SW 1271 (cell line): ENCODE measurements around the gene TMCC1.
A peak's percentile ranks its signal among the peaks of the same experiment; 100 is the strongest.
"Not testable (repeated sequence)": the region's sequence is repeated elsewhere in the genome, so short reads cannot be mapped to it uniquely, and the experiment has no call there.

Experiments
- DNase-seq, 2 experiments: peaks; one replicate each; lab custom pipeline; 2025; lab: John Stamatoyannopoulos, UW

The TMCC1 gene

GRCh38 chr3:129893581-129894070, at the start of gene TMCC1:
TSS of gene TMCC1 (minus strand) at chr3:129893711.
- peak; percentile 19 to 78 for DNase-seq

DNA sequence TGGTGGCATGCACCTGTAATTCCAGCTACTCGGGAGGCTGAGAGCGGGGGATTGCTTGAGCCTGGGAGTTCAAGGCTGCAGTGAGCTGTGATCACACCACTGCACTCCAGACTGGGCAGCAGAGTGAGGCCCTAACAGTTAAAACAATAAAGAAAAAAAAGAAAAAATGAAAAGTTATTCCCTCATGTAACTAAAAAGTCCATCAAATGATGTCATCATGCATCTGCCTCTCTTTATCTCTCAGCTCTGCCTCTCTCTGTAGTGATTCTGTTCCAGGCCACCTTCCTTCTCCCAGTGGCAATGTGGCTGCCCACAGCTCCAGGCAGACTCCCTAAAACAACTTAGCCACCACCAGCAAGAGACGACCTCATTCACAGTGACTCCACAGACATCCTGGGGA, 49.5 kb upstream of the TMCC1 start:
- DNase-seq, result no peak

DNA sequence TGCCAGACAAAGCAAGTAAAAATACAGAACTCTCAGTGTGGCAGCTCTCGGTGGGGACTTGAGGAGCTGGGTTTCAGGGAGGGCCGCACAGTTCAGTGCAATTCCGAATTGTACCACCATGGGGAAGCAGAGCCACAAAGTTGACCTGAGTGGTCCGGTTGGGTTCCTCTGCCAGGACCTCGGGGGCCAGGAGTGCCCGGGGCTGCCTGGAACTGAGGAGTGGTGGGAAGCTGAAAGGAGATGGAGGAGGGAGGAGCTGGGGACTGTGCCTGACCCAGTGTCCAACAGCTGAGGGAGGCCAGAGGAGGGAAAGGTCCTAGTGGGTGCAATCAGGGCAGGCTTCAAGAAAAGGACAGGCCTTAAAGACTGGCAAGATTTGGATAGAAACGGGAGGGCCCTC, 48.8 kb upstream of the TMCC1 start:
- peak in 1 of 2 experiments; percentile 51 for DNase-seq

- DNase-seq, result no peak
Measured at GRCh38 chr3:129940086-129940485, 46.6 kb upstream of the TMCC1 start.

GRCh38 chr3:129938140-129938930, 44.8 kb upstream of the TMCC1 start:
- no peak for DNase-seq

DNA sequence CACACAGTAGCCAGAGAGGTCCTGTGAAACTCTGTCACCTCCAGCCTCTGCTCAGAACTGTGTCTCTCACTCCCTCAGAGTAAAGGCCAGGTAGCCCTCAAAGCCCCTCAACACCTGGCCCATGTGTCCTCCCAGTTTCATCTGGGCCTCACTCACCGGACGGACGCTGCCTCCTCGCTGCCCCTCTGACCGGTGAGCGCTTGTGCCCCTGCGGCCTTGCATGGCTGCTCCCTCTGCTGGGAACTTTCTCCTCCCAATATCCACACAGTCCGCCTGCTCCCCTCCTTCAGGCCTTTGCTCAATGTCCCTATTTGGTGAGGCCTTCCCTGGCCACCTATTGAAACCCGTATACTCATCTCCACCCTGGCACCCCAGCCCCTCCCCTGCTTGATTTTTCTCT, 44.2 kb upstream of the TMCC1 start:
- no peak for DNase-seq

GRCh38 chr3:129936757-129937156, 43.2 kb upstream of the TMCC1 start:
- peak; percentile 22 to 64 for DNase-seq

DNA sequence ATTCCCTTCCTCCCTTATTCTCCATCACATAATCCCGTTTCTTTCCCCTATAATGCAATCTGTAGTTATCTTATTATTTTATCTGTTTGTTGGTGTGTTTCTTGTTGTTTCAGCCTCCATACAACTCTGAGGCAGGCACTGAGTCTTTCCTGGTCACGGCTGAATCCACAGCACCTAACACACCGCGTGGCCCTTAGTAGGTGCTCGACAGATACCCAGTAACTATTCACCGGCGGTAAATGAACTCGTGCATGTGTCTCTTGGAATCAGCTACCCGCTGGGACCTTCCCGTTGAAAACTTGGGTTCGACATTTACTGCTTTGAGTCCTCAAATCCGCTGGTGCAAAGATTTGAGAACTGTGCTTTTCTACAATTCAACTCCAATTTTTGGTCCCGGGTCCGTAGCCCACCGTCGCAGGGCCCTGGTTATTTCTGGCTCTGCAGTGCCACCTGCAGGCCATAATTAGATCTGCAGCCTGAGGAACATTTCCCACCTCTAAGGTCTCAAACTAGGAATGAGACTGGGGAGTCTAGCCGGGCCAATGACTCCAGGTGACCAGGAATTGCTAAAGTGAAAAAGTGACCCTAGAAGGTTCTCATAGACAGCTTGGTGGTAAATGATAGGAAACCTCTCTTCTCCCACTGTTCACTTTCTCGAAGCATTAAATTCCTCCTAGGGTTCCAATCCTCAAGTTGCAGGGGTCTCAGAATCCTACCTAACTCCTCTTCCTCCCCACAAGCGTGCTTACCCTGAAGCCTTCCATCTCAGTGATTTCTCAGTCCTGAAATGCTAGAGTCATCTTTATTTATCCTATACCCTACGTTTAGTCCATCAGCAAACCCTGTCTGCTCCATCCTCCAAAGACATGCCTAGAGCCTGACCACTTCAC, 41.0 kb upstream of the TMCC1 start:
- peak in 1 of 2 experiments; percentile 21 for DNase-seq

DNA sequence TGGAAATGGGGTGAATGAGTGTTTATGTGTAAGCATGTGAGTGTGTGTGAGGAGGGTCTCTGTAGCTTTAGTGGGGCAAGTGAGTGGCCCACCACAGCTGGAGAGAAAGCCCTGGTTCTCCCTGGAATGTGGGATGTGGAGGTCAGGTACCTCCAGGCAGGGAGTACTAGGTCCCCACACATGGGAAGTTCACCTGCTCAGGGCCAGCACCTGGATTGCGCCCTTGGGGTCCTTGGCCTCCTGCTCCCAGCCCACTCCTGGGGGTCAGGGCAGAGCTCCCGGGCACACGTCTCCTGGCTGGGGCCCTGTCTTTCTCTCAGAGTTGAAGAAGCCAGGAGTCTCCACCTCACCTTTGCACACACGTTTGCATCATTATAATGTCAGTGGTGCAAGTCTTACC, 40.0 kb upstream of the TMCC1 start:
- no peak for DNase-seq

DNA sequence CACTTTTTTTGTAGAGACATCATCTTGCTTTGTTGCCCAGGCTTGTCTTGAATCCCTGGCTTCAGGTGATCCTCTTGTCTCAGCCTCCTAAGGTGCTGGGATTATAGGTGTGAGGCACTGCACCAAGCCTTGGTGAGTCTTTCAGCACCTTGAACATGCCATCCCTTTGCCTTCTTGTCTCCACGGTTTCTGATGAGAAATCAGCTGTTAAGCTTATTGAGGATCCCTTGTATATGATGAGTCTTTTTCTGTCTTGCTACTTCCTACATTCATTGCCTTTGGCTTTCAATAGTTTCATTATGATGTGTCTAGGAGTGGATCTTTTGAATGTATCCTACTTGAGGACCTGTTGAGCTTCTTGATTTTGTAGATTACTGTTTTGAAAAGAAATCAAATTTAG, 35.9 kb upstream of the TMCC1 start:
- DNase-seq, result no peak

DNA sequence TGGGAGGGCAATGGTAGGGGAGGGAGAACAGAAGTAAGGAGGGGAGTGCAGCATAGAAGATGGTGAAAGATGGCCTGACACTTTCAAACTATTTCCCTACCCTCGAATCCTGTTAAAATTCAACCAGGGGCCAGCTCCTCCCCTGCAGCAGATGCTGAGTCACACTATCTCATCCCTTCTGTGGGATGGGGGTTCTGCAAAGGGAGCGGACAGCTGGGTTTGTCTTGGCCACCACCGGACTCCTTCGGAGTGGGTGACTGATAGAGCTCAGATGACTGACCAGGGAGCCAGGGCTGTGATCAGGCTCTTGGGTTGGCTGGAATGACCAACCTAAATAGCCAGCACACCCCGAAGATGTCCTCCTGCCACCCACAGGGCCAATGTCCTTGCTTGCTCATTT, 33.6 kb upstream of the TMCC1 start:
- no peak for DNase-seq

- DNase-seq, result no peak
Measured at GRCh38 chr3:129919806-129920205, 26.3 kb upstream of the TMCC1 start.

- DNase-seq, result no peak
Measured at GRCh38 chr3:129919357-129919756, 25.8 kb upstream of the TMCC1 start.

GRCh38 chr3:129918461-129918860, 24.9 kb upstream of the TMCC1 start:
- DNase-seq, result no peak

DNA sequence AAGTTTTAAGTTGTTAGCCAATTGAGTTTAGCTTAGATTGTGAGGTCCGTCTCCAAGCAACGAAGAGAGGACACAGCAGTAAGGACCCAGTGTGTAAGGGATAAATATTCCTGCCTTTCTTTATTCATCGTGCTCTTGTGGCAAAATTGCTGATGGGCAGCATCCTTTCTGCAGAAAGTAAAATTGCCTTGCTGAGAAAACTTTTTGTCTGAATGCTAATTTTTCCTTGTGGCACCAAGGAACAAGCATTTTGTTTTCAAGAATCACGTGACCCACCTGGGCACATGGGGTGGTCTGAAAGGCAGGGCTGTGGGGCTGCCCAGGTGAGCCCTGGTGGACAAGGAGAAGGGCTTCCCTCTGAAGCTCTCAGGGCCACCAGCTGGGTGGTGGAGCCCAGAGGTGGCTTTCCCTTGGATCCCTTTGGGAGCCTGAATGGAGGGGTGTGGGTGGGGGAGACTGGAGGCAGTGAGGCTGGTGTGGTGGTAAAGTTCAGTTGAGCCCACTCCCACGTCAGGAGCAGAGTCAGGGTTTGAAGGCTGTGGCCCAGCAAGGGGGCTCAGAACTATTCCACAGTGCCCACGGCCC, 24.0 kb upstream of the TMCC1 start:
- DNase-seq, result no peak

DNA sequence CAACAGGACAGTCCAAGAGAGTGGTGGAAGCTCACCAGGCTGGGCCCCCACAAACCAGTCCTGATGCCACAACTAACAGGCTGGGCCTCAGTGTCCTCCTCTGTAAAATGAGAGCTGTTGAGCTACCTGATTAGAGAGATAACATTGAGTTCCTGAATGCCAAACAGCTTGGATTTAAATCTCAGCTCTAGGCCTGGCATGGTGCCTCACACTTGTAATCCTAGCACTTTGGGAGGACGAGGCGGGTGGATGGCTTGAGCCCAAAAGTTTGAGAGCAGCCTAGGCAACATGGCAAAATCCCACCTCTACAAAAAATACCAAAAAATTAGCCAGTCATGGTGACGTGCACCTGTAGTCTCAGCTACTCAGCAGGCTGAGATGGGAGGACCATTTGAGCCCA, 20.1 kb upstream of the TMCC1 start:
- no peak for DNase-seq

DNA sequence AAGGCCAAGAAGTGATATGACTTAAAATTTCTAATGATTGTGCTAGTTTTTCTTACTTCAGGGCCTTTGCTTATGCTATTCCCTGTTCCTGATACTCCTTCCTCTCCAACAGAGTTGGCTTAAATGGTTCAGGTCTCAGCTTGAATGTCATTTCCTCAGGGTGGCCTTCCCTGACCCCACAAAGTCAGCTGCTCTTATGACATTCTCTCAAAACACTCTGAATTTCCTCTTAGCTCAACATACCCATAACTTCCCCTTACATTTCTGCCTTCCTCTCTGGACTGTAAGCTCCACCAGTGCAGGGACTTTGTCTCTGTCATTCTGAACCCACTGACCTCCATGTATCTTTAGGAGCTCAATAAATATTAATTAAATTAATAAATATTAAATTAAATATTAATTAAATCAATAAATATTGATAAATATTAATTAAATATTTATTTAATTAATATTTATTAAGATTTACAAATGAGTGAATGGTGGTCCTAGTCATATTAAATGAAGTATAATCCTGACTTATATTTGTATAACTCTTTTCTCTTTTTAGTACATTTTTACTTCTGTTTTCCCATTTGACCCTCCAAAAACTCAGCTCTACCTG, 17.9 kb upstream of the TMCC1 start:
- DNase-seq, result no peak

DNA sequence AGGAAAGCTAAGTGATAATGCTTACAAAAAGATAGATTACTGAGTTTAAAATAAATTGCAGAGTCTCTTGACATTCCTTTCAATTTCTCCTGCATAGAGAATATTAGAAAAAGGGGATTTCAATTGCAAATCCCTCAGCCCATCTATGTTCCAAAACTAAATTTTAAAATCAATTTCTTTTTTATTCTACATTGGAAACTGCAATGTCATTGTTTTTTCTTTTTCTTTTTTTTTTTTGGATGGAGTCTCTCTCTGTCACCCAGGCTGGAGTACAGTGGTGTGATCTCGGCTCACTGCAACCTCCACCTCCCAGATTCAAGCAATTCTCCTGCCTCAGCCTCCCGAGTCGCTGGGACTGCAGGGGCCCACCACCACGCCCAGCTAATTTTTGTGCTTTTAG, 15.7 kb upstream of the TMCC1 start:
- DNase-seq, result not testable (repeated sequence)

DNA sequence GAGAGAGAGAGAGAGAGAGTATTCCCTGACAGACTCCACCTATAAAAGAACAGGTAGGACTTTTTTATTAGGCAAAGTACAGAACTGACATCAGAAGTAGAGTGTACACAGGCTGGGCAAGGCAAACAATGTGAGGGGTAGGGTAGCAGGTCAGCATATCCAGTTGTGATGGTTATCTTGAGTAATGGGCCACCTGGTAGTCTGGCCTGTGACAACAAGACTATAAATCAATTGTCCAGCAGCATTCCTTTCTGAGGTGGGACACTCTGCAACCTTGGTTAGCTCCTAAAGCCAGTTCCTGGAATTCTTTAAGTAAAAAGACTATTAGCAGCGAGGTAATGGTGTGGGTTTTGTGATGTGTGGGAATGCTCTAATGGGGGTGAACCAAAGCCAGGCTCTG, 14.9 kb upstream of the TMCC1 start:
- no peak for DNase-seq

DNA sequence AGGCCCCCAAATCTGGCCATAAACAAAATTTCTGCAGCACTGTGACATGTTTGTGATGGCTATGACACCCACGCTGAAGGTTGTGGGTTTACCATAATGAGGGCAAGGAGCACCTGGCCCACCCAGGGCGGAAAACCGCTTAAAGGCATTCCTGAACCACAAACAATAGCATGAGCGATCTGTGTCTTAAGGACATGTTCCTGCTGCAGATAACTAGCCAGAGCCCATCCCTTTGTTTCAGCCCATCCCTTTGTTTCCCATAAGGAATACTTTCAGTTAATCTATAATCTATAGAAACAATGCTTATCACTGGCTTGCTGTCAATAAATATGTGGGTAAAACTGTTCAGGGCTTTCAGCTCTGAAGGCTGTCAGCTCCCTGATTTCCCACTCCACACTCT, 7.8 kb upstream of the TMCC1 start:
- not testable (repeated sequence) for DNase-seq

DNA sequence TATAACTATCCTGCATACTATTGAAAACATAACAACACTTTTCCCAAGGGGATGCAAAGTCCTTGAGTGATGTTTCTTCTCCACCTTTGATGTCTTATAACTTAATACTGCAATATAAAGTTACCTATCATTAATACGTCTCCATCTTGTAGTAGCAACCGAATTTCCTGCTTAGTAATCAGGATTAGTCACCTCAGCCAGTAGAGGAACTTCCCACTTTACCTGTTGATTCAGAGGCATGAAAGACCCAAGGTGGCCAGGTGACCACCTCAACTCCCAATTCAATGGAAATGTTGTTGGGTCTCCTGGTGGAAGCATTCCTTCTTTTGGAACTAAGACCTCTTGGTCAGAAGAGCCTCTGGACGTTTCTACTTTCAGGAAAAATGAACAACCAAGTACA, 3.5 kb upstream of the TMCC1 start:
- DNase-seq, result no peak
